Heart left ventricle (tissue), 13 donors: ENCODE data around the gene VWA3A.

Experiments used
- CTCF ChIP-seq, 12 donors: fragments of 200-600 bp; sonication (generic) in 4 of 12; IDR thresholded peaks; one replicate each; pipeline versions ENCODE4 v1.5.0 to v1.8.0; 2018 to 2022; ENCODE audit warnings: antibody characterized with exemption in 12 of 12, mild to moderate bottlenecking in 5 of 12
- POLR2A ChIP-seq, 2 donors: fragments of 450-650 bp; IDR thresholded peaks; one replicate each; pipeline ENCODE4 v1.6.1; 2017; ENCODE audit warnings: antibody characterized with exemption in 2 of 2, mild to moderate bottlenecking in 2 of 2, moderate library complexity in 2 of 2
- donor health status: ischemic (EF 13 %, LVEDD 7.1; RV severe dilation, severe dysfunction).
- donor health status: DM: no; HTN: yes; CAD: no.
- donor health status: DM: no; HTN: no; CAD: no.
- donor health status: ischemic (EF 25% LVEDD 6.9; RV normal size, moderate dysfunction).
- donor health status: ischemic (EF 25% LVEDD 5.7; RV mildly dilated, moderate dysfunction).
- donor health status: ischemic (EF 35%, LVEDD 5.7; RV mildly dilated, moderate dysfunction).
- donor health status: nonischemic (EF 11% LVEDD 7.7; RV severe dilation, severe dysfunction).
- donor health status: DM: yes; HTN: yes; CAD: no.
- donor health status: PGD.
- donor health status: ischemic (EF 29% LVEDD 5.4; RV normal size, mild dysfunction).
- donor health status: nonischemic (EF 23%, LVEDD 6.1; RV moderate dilation, normal function).

GRCh38 chr16:22171953-22172352, 79.6 kb downstream of the VWA3A start:
- no peak for TF ChIP-seq CTCF (IDR thresholded peaks at IDR 0.05)
- no peak for TF ChIP-seq POLR2A (IDR thresholded peaks at IDR 0.05)
